A549 (cell line): ENCODE results near the gene PNMA1. TPM values are rescaled to one million over a fixed set of nuclear protein-coding genes. Genes with fewer than 3 reads are reported as not detected.

Source experiments
- ATAC-seq, 2 experiments: fragments of 200-7000 bp in 1 of 2; fragments of >200 bp in 1 of 2; cut with Nextera tagmentation in 1 of 2; cut with Tn5 transposase in 1 of 2; 3 replicates each; pipeline versions ENCODE4 v1.8.0 to v1.9.1; 2018 to 2020; ENCODE audit warnings: mild to moderate bottlenecking in 1 of 2, moderate library complexity in 1 of 2
- CTCF ChIA-PET: fragments of 300-600 bp; sonication (Branson Sonifier 250); formaldehyde crosslinking; extraction: SDS; loops from one replicate; lab custom pipeline; 2021; ENCODE audit warnings: antibody characterized with exemption, inconsistent platforms; lab: Yijun Ruan, JAX
- POLR2A ChIA-PET: fragments of 350-600 bp; formaldehyde crosslinking; extraction: SDS; loops from one replicate; lab custom pipeline; 2021; ENCODE audit warnings: antibody characterized with exemption, inconsistent platforms; lab: Yijun Ruan, JAX
- DNase-seq, 2 experiments: peaks; one replicate each; pipeline versions ENCODE4 v3.0.0 to v3.0.0-alpha.2; 2011 to 2016; ENCODE audit warnings: low read depth in 1 of 2, low spot score in 1 of 2
- FAIRE-seq: peaks from 2 replicates; lab custom pipeline; 2011; peaks lifted over from hg19 to GRCh38; lab: Jason Lieb, UNC
- H3K27ac ChIP-seq, 2 experiments: fragments of >200 bp; sonication (Bioruptor Twin); formaldehyde crosslinking; 3 replicates each; pipeline ENCODE4 v1.5.1; 2016 to 2017
- H3K4me1 ChIP-seq: fragments of >200 bp; sonication (Bioruptor Twin); formaldehyde crosslinking; 3 replicates; pipeline ENCODE4 v1.6.1; 2016
- H3K4me2 ChIP-seq: fragments of >200 bp; sonication (Bioruptor Twin); formaldehyde crosslinking; 3 replicates; pipeline ENCODE4 v1.6.1; 2016
- H3K4me3 ChIP-seq: fragments of >200 bp; sonication (Bioruptor Twin); formaldehyde crosslinking; 3 replicates; pipeline ENCODE4 v1.5.1; 2016
- H3K9me3 ChIP-seq: fragments of >200 bp; sonication (Bioruptor Twin); formaldehyde crosslinking; 3 replicates; pipeline ENCODE4 v1.6.1; 2016
- CTCF ChIP-seq: fragments of >200 bp; sonication (Bioruptor Twin); formaldehyde crosslinking; IDR thresholded peaks from 3 replicates; pipeline ENCODE4 v1.5.1; 2016
- EHF ChIP-seq: fragments of 250-450 bp; sonication (Bioruptor Pico); IDR thresholded peaks from 2 replicates; pipeline ENCODE4 v1.5.0; 2020; ENCODE audit warnings: mild to moderate bottlenecking
- FOSL2 ChIP-seq, 2 experiments: fragments of 450-650 bp in 1 of 2; fragments of >200 bp in 1 of 2; sonication (Bioruptor Twin) in 1 of 2; formaldehyde crosslinking; IDR thresholded peaks; 2 replicates each; pipeline versions ENCODE4 v1.5.0 to v1.6.1; 2016 to 2020; ENCODE audit warnings: mild to moderate bottlenecking in 1 of 2, moderate library complexity in 1 of 2
- HES2 ChIP-seq: fragments of >200 bp; sonication (Bioruptor Twin); formaldehyde crosslinking; IDR thresholded peaks from 2 replicates; pipeline ENCODE4 v1.6.1; 2016
- HOXB5 ChIP-seq: fragments of 250-450 bp; sonication (Bioruptor Pico); IDR thresholded peaks from 2 replicates; pipeline ENCODE4 v1.5.0; 2020; ENCODE audit warnings: mild to moderate bottlenecking, moderate library complexity
- JUN ChIP-seq, 2 experiments: fragments of >200 bp; sonication (Bioruptor Twin); formaldehyde crosslinking; IDR thresholded peaks; 2 replicates in 1 of 2; 3 replicates in 1 of 2; pipeline ENCODE4 v1.6.1; 2016 to 2017
- KDM1A ChIP-seq: fragments of 200-600 bp; sonication (generic); IDR thresholded peaks from 2 replicates; pipeline ENCODE4 v1.6.1; 2016; ENCODE audit warnings: low read depth, mild to moderate bottlenecking
- NPAS2 ChIP-seq: fragments of 250-450 bp; sonication (Bioruptor Pico); IDR thresholded peaks from 2 replicates; pipeline ENCODE4 v1.8.0; 2022; ENCODE audit warnings: mild to moderate bottlenecking, moderate library complexity, borderline replicate concordance
- POLR2A ChIP-seq: IDR thresholded peaks from 2 replicates; pipeline ENCODE4 v1.6.1; 2012; ENCODE audit warnings: mild to moderate bottlenecking, low read length
- POLR2AphosphoS2 ChIP-seq: conservative IDR thresholded peaks from 2 replicates; pipeline ENCODE4 v1.6.1; 2012; ENCODE audit warnings: low read length, improper control_type of control experiment, inconsistent platforms
- RAD21 ChIP-seq, 2 experiments: fragments of >200 bp in 1 of 2; sonication (Bioruptor Twin) in 1 of 2; formaldehyde crosslinking in 1 of 2; IDR thresholded peaks in 1 of 2; conservative IDR thresholded peaks in 1 of 2; 2 replicates in 1 of 2; 3 replicates in 1 of 2; pipeline ENCODE4 v1.6.1; 2012 to 2018; ENCODE audit warnings: inconsistent platforms in 1 of 2
- RARB ChIP-seq: fragments of 250-450 bp; sonication (Bioruptor Pico); IDR thresholded peaks from 2 replicates; pipeline ENCODE4 v1.8.0; 2021; ENCODE audit warnings: mild to moderate bottlenecking, moderate library complexity
- REST ChIP-seq: fragments of 200-600 bp; sonication (generic); IDR thresholded peaks from 2 replicates; pipeline ENCODE4 v1.6.1; 2016; ENCODE audit warnings: antibody characterized with exemption, mild to moderate bottlenecking, moderate library complexity
- SMC3 ChIP-seq: fragments of >200 bp; sonication (Bioruptor Twin); formaldehyde crosslinking; IDR thresholded peaks from 3 replicates; pipeline ENCODE4 v1.6.1; 2018; ENCODE audit warnings: inconsistent platforms
- SREBF2 ChIP-seq: fragments of 450-650 bp; IDR thresholded peaks from 2 replicates; pipeline ENCODE4 v1.6.1; 2014; ENCODE audit warnings: mild to moderate bottlenecking, moderate library complexity
- ZC3H11A ChIP-seq: fragments of 450-650 bp; IDR thresholded peaks from 2 replicates; pipeline ENCODE4 v1.6.1; 2014; ENCODE audit warnings: antibody characterized with exemption, mild to moderate bottlenecking
- ZFP36 ChIP-seq: fragments of 450-650 bp; IDR thresholded peaks from 2 replicates; pipeline ENCODE4 v1.6.1; 2014; ENCODE audit warnings: borderline replicate concordance; ENCODE audit not compliant: partially characterized antibody
- WGBS: methylation state at CpG from one replicate; pipeline ENCODE4 v1.1.6; 2017; ENCODE audit errors: missing lambda C conversion rate; 5-methylcytosine and 5-hydroxymethylcytosine counted together
- polyA plus RNA-seq, 4 experiments: library from polyadenylated mRNA; depleted of rRNA in 3 of 4; stranded (reverse); fragments of >200 nt; fragmentation: RNase III in 1 of 4; extraction: RNeasy Plus Mini Kit Qiagen cat#74134 plus additional on column Dnase treatment in 1 of 4; gene quantifications; 2 replicates in 3 of 4; 3 replicates in 1 of 4; pipeline ENCODE4 v1.2.3, GENCODE V29; 2011 to 2017
- TF ChIP-seq, protein P1 (sequence below): fragments of 450-650 bp; IDR thresholded peaks from 2 replicates; pipeline ENCODE4 v1.6.1; 2014; ENCODE audit warnings: antibody characterized with exemption
- TF ChIP-seq, protein P2 (sequence below): fragments of 150-350 bp; IDR thresholded peaks from 2 replicates; pipeline ENCODE4 v1.6.1; 2014; ENCODE audit warnings: low read depth, mild to moderate bottlenecking, low read length

Gene PNMA1
- polyA plus RNA-seq, 2 of the 4 experiments (the other 2 are of a cell fraction): 21.2 to 47.3 TPM

DNA sequence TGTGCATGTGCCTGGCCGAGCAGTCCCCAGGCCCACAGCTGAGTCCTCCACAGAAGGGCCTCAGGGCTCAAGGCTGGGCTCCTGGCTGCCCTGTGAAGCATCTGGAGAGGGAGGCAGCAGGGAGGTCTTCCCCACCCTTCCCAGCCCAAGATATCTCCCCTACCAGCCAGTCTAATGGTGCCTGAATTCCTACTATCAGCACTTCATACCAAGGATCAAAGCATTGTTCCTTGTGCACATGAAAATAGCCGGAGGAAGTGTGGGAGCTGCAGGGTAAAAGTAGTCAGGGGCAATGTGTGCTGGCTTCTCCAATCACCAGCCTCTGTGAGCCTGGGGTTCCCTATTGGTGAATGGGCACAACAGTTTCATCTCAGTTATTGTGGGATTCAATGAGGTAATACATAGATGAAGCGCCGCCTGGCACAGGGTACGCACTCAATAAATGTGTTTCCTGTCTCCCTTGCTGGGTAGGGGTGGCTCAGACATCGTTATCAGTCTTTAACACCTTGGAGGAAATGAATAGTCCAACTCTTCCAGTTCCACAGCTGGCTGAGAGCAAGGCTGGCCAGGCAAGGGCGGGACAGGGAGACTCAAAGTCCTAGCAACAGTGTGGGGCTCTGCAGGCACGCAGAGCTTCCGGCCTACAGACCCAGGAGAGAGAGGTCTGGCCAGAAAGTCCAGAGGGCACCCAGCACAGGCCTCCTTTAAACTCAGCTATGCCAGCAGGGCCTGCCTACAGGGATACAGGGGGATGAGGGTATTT, 39.1 kb upstream of the PNMA1 start:
- ATAC-seq (peak; percentile 7 to 29; a peak in 3 of 6 replicates), FAIRE-seq (no peak), DNase-seq (no peak)
- H3K4me2 ChIP-seq: peak overlapping the region; percentile 99
- no peak overlapping the region for H3K4me3 ChIP-seq
- H3K27ac ChIP-seq: peak overlapping the region; percentile 65 to 99
- POLR2A ChIA-PET: no interaction called here
- H3K4me1 ChIP-seq: peaks cover 88% of the 10 kb centered on the region
- CTCF ChIA-PET: interaction anchor here (1.0 to 12.5 kb wide), 6 partner anchors 11 to 97 kb away, joined by 3 to 210 read pairs (median 5); no protein-coding TSS in a partner anchor
- no peaks in the 10 kb centered on the region for H3K9me3 ChIP-seq
- TF ChIP-seq REST (no peak), HES2 (no peak), SMC3 (no peak), POLR2A (no peak), HOXB5 (CRISPR knock-in tag) (no peak), POLR2AphosphoS2 (no peak), EHF (no peak)
- TF ChIP-seq, protein P1, sequence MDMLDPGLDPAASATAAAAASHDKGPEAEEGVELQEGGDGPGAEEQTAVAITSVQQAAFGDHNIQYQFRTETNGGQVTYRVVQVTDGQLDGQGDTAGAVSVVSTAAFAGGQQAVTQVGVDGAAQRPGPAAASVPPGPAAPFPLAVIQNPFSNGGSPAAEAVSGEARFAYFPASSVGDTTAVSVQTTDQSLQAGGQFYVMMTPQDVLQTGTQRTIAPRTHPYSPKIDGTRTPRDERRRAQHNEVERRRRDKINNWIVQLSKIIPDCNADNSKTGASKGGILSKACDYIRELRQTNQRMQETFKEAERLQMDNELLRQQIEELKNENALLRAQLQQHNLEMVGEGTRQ: no peak
- TF ChIP-seq, all 56 proteins: peak for 0
- 72% methylated on average over 9 of the region's 9 CpGs for WGBS

DNA sequence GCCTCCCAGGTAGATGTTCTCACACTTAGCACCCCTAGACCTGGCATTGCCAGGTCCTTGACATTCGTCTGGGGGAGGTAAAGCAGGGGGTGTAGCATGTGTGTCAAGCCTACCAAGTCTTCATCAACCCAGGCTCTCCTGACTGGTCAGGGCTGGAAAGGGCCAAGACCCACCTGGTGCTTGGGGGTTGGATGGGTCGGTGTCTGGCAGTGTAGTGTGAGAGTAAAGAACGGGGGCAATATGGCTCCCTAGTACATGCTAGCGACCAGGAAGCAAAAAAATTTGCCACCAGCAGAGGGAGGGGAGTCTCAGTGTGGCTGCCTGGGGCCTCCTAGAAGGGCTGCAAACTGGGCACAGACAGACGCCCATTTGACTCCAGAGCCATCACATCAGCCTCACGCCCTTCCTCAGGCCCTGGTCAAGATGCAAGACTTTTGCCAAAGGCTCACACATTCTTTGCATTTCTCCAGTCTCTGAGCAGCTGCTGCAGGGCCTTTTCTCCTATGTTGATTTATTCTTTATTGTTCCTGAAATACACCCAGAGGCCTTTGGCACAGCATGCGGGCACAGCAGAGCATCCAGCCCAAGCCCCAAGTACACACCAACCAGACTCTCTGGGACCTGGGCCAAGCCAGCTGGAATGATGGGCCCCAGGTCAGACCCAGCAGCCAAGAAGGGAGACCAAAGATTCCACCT, 38.3 kb upstream of the PNMA1 start:
- ATAC-seq (peak; percentile 40 to 56; a peak in 4 of 6 replicates), DNase-seq (peak in 1 of 2 experiments; percentile 53), FAIRE-seq (no peak)
- H3K4me1 ChIP-seq: peaks cover 83% of the 10 kb centered on the region
- TF ChIP-seq CTCF (0 out of 3 replicates have a peak, but pooled peaks have one; percentile 10), SREBF2 (no peak)
- no peak overlapping the region for H3K4me3 ChIP-seq
- ChIA-PET CTCF (interaction anchor here (1.0 to 12.5 kb wide), 6 partner anchors 10 to 98 kb away, joined by 3 to 210 read pairs (median 4); no protein-coding TSS in a partner anchor), POLR2A (no interaction called here)
- no peaks in the 10 kb centered on the region for H3K9me3 ChIP-seq
- peak overlapping the region; percentile 65 to 99; a peak in 5 of 6 replicates for H3K27ac ChIP-seq
- peak overlapping the region; percentile 99 for H3K4me2 ChIP-seq
- whole genome bisulfite sequencing: 62% methylated on average over 7 of the region's 7 CpGs

DNA sequence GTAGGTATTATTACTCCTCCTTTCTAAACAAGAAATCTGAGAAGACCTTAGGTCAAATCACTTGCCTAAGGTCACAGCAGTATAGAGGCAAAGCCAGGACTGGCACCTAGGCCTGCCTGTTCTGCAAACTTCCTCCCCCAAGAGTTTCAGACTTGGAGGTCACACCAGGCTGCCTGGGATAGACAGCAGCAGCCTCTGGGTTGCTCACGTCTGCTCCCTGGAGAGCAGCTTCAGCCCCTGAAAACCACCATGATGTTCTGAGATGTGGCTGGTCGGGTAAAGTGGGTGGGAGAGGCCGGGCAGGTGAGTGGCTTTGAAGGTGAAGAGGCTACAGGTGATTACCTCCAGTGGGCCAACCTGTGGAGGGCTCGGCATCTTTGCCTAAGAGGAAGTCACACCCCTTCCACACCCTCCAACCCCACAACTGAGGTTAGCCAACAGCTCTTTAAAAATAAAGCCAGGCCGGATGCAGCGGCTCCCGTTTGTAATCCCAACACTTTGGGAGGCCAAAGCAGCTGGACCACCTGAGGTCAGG, 37.0 kb upstream of the PNMA1 start:
- Histone ChIP-seq H3K4me1 (peaks cover 80% of the 10 kb centered on the region), H3K4me2 (no peak overlapping the region), H3K9me3 (no peaks in the 10 kb centered on the region), H3K4me3 (no peak overlapping the region), H3K27ac (no peak overlapping the region)
- no peak for FAIRE-seq
- 91% methylated on average over 7 of the region's 7 CpGs for WGBS
- no peak for DNase-seq
- TF ChIP-seq JUN (IDR thresholded peaks at IDR 0.05) (no peak), ZC3H11A (no peak), ZFP36 (no peak), KDM1A (no peak), RAD21 (conservative IDR thresholded peaks at IDR 0.05 in 1 of 2, IDR thresholded peaks at IDR 0.05 in 1 of 2) (no peak), RARB (no peak), FOSL2 (IDR thresholded peaks at IDR 0.05) (no peak), FOSL2 (CRISPR knock-in tag; IDR thresholded peaks at IDR 0.05) (no peak), NPAS2 (no peak)
- TF ChIP-seq, protein P2, sequence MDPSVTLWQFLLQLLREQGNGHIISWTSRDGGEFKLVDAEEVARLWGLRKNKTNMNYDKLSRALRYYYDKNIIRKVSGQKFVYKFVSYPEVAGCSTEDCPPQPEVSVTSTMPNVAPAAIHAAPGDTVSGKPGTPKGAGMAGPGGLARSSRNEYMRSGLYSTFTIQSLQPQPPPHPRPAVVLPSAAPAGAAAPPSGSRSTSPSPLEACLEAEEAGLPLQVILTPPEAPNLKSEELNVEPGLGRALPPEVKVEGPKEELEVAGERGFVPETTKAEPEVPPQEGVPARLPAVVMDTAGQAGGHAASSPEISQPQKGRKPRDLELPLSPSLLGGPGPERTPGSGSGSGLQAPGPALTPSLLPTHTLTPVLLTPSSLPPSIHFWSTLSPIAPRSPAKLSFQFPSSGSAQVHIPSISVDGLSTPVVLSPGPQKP: no peak
- CTCF ChIA-PET: interaction anchor here (0.7 to 12.5 kb wide), 7 partner anchors 9 to 99 kb away, joined by 3 to 210 read pairs (median 4); a partner anchor contains a TSS
- no peak for ATAC-seq
- POLR2A ChIA-PET: no interaction called here
